HEK293 (cell line): Measurements from ENCODE around the gene PLEKHD1.

Experiments
- PBX3 ChIP-seq: sonication (generic); formaldehyde crosslinking; IDR thresholded peaks from 2 replicates; pipeline ENCODE4 v1.8.1; 2022; ENCODE audit warnings: mild to moderate bottlenecking, moderate library complexity, missing genetic modification reagents
- PRDM10 ChIP-seq: fragments of 450-650 bp; formaldehyde crosslinking; IDR thresholded peaks from 2 replicates; pipeline ENCODE4 v1.5.1; 2016; ENCODE audit warnings: missing biosample characterization, missing genetic modification characterization
- PRDM2 ChIP-seq: fragments of 450-650 bp; formaldehyde crosslinking; IDR thresholded peaks from 2 replicates; pipeline ENCODE4 v1.5.1; 2016; ENCODE audit warnings: missing biosample characterization, missing genetic modification characterization, borderline replicate concordance
- TCF7L2 ChIP-seq: IDR thresholded peaks from 2 replicates; pipeline ENCODE4 v1.6.1; 2011; ENCODE audit warnings: low read depth, mild to moderate bottlenecking, inconsistent platforms, low read length, moderate library complexity, borderline replicate concordance
- ZNF175 ChIP-seq: fragments of 450-650 bp; formaldehyde crosslinking; IDR thresholded peaks from 2 replicates; pipeline ENCODE4 v1.5.1; 2016; ENCODE audit warnings: missing biosample characterization, missing genetic modification characterization
- ZNF184 ChIP-seq: fragments of 450-650 bp; IDR thresholded peaks from 2 replicates; pipeline ENCODE4 v1.5.1; 2018; ENCODE audit warnings: missing biosample characterization, mild to moderate bottlenecking, missing genetic modification characterization
- ZNF416 ChIP-seq: fragments of 450-650 bp; formaldehyde crosslinking; IDR thresholded peaks from 2 replicates; pipeline ENCODE4 v1.5.1; 2016; ENCODE audit warnings: missing biosample characterization, missing genetic modification characterization
- ZNF501 ChIP-seq: fragments of 450-650 bp; formaldehyde crosslinking; IDR thresholded peaks from 2 replicates; pipeline ENCODE4 v1.5.1; 2016; ENCODE audit warnings: missing biosample characterization, missing genetic modification characterization
- ZNF660 ChIP-seq: fragments of 450-650 bp; IDR thresholded peaks from 2 replicates; pipeline ENCODE4 v1.5.1; 2018; ENCODE audit warnings: missing biosample characterization, mild to moderate bottlenecking, missing genetic modification characterization
- ZNF704 ChIP-seq: fragments of 450-650 bp; formaldehyde crosslinking; IDR thresholded peaks from 2 replicates; pipeline ENCODE4 v1.5.1; 2016; ENCODE audit warnings: missing biosample characterization, missing genetic modification characterization
- ZNF768 ChIP-seq: fragments of 450-650 bp; formaldehyde crosslinking; IDR thresholded peaks from 2 replicates; pipeline ENCODE4 v1.5.1; 2018; ENCODE audit warnings: missing biosample characterization, mild to moderate bottlenecking, missing genetic modification characterization
- ZNF791 ChIP-seq: fragments of 450-650 bp; formaldehyde crosslinking; IDR thresholded peaks from 2 replicates; pipeline ENCODE4 v1.5.1; 2016; ENCODE audit warnings: missing biosample characterization, missing genetic modification characterization
- TF ChIP-seq, protein P1 (sequence below): fragments of 450-650 bp; formaldehyde crosslinking; IDR thresholded peaks from 2 replicates; pipeline ENCODE4 v1.5.1; 2016; ENCODE audit warnings: missing biosample characterization, missing genetic modification characterization
- TF ChIP-seq, protein P2 (sequence below): fragments of 450-650 bp; formaldehyde crosslinking; IDR thresholded peaks from 2 replicates; pipeline ENCODE4 v1.5.1; 2016; ENCODE audit warnings: missing biosample characterization, missing genetic modification characterization

GRCh38 chr14:69548566-69548965 lies 64.0 kb downstream of the PLEKHD1 start:
- TF ChIP-seq ZNF501: no peak
- TF ChIP-seq, protein P1, sequence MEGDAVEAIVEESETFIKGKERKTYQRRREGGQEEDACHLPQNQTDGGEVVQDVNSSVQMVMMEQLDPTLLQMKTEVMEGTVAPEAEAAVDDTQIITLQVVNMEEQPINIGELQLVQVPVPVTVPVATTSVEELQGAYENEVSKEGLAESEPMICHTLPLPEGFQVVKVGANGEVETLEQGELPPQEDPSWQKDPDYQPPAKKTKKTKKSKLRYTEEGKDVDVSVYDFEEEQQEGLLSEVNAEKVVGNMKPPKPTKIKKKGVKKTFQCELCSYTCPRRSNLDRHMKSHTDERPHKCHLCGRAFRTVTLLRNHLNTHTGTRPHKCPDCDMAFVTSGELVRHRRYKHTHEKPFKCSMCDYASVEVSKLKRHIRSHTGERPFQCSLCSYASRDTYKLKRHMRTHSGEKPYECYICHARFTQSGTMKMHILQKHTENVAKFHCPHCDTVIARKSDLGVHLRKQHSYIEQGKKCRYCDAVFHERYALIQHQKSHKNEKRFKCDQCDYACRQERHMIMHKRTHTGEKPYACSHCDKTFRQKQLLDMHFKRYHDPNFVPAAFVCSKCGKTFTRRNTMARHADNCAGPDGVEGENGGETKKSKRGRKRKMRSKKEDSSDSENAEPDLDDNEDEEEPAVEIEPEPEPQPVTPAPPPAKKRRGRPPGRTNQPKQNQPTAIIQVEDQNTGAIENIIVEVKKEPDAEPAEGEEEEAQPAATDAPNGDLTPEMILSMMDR (tag by site-specific recombination): no peak
- TF ChIP-seq ZNF416 (tag by site-specific recombination): no peak
- TF ChIP-seq PRDM2 (tag by site-specific recombination): no peak
- TF ChIP-seq PBX3 (CRISPR knock-in tag): no peak
- no peak for TF ChIP-seq ZNF660 (tag by site-specific recombination)
- TF ChIP-seq, protein P2, sequence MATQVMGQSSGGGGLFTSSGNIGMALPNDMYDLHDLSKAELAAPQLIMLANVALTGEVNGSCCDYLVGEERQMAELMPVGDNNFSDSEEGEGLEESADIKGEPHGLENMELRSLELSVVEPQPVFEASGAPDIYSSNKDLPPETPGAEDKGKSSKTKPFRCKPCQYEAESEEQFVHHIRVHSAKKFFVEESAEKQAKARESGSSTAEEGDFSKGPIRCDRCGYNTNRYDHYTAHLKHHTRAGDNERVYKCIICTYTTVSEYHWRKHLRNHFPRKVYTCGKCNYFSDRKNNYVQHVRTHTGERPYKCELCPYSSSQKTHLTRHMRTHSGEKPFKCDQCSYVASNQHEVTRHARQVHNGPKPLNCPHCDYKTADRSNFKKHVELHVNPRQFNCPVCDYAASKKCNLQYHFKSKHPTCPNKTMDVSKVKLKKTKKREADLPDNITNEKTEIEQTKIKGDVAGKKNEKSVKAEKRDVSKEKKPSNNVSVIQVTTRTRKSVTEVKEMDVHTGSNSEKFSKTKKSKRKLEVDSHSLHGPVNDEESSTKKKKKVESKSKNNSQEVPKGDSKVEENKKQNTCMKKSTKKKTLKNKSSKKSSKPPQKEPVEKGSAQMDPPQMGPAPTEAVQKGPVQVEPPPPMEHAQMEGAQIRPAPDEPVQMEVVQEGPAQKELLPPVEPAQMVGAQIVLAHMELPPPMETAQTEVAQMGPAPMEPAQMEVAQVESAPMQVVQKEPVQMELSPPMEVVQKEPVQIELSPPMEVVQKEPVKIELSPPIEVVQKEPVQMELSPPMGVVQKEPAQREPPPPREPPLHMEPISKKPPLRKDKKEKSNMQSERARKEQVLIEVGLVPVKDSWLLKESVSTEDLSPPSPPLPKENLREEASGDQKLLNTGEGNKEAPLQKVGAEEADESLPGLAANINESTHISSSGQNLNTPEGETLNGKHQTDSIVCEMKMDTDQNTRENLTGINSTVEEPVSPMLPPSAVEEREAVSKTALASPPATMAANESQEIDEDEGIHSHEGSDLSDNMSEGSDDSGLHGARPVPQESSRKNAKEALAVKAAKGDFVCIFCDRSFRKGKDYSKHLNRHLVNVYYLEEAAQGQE (tag by site-specific recombination): no peak
- TF ChIP-seq ZNF791 (tag by site-specific recombination): no peak
- TF ChIP-seq TCF7L2: no peak
- no peak for TF ChIP-seq ZNF704
- no peak for TF ChIP-seq ZNF768 (tag by site-specific recombination)
- no peak for TF ChIP-seq ZNF184 (tag by site-specific recombination)
- TF ChIP-seq PRDM10 (tag by site-specific recombination): no peak
- TF ChIP-seq ZNF175 (tag by site-specific recombination): no peak
